Stimulated activated naive CD4-positive, alpha-beta T cell (primary cell): Measurements from ENCODE around the gene SCD.
"Not testable (repeated sequence)": the region's sequence is repeated elsewhere in the genome, so short reads cannot be mapped to it uniquely, and the experiment has no call there.

Source experiments
- DNase-seq, 6 experiments: peaks; one replicate each; lab custom pipeline; 2025; lab: John Stamatoyannopoulos, UW

SCD gene

DNA sequence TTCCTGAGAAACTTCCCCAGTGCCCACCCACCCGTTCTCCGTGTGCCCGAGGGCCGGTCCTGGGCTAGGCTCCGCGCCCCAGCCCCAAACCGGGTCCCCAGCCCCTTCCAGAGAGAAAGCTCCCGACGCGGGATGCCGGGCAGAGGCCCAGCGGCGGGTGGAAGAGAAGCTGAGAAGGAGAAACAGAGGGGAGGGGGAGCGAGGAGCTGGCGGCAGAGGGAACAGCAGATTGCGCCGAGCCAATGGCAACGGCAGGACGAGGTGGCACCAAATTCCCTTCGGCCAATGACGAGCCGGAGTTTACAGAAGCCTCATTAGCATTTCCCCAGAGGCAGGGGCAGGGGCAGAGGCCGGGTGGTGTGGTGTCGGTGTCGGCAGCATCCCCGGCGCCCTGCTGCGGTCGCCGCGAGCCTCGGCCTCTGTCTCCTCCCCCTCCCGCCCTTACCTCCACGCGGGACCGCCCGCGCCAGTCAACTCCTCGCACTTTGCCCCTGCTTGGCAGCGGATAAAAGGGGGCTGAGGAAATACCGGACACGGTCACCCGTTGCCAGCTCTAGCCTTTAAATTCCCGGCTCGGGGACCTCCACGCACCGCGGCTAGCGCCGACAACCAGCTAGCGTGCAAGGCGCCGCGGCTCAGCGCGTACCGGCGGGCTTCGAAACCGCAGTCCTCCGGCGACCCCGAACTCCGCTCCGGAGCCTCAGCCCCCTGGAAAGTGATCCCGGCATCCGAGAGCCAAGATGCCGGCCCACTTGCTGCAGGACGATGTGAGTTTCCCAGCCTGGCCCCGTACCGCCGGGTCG, at the start of gene SCD:
TSS of gene SCD (plus strand) at position 469 of the 803 bp plus-strand sequence. CDS start at position 741, 272 bp downstream.
- DNase-seq: peak; percentile 43 to 72 (median 51)

DNA sequence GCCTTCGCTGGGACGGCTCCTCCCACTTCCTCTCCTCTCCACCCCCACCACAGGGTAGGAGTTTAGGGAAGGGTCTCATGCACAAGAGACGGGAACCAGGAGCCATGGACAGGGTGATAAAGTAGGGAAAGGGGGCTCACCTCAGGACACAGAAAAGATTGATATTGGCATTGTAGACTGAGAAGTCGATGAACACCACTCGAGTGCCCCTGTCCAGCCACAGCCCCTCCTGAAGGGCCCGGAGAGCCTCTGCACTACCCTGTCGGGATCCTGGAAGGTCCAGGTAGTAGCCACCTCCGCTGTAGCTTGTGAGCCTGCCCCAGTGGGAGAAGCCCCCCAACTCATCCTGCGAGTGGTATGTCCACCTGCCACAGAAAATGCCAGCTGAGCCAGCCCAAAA, 49.8 kb upstream of the SCD start:
- no peak for DNase-seq

DNA sequence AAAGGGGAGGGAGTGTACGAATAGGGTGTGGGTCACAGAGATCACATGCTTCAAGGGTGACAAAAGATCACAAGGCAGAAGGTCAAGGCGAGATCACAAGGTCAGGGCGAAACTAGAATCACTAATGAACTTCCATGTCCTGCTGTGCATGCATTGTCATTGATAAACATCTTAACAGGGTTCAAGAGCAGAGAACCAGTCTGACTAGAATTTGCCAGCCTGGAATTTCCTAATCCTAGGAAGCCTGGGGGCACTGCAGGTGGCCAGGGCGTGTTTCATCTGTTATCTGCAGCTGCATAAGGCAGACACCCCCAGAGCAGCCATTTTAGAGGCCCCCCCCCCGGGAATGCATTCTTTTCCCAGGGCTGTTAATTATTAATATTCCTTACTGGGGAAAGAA, 45.9 kb upstream of the SCD start:
- not testable (repeated sequence) for DNase-seq

DNA sequence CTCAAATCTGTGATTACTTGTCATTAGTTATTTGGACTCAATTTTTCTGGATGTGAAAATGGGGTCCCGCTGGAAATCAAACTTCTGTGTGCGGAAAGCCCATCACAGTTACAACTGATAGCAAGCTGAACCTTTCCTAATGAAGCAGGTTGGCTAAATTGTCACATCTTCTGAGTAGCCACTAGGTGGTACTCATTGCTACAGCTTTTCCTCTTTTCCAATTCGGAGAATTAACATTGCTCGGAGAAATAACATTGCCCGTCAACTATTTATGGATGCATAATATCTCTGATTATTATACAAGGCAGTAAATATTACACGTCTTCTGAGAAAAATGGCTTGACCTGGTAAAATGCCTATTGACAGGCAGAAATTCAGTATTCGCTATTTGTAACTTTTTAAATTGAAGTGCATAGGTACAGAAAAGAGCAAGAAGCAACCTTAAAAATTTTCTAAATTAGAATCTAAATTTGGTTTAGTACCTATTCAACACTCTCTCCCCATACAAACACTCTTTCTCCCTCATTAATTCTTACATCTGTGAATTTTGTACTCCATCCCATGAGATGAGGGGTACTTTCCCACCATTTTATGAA, 43.2 kb upstream of the SCD start:
- DNase-seq: no peak

DNA sequence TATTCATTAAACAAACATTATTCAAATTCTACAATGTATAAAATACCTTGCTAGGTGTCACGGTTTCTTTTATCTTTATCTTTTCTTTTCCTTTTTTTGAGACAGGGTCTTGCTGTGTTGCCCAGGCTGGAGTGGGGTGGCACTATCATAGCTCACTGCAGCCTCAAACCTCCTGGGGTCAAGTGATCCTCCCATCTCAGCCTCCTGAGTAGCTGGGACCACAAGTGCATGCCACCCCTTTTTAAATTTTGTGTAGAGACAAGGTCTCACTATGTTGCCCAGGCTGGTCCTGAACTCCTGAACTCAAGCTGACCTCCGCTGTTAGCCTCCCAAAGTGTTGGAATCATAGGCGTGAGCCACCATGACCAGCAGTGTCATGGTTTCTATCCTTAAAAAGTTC, 42.6 kb upstream of the SCD start:
- DNase-seq: no peak

DNA sequence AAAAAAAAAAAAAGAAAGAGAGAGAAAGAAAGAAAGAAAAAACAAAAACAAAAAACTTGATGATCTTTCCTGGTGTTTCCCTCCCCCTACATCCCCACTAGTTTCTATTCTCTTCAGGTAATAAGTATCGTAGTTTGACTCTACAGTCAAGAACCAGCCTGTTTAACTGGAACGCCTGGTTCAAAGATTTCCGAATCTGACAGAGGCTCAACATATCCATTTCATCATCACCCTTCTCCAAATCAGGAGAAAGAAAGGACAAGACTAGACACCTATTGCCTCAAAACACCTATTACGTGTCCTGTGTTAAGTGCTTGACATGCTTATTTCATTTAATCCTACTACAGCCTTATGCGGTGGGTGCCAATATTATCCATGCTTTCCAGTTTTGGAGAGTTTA, 40.2 kb upstream of the SCD start:
- DNase-seq: no peak

DNA sequence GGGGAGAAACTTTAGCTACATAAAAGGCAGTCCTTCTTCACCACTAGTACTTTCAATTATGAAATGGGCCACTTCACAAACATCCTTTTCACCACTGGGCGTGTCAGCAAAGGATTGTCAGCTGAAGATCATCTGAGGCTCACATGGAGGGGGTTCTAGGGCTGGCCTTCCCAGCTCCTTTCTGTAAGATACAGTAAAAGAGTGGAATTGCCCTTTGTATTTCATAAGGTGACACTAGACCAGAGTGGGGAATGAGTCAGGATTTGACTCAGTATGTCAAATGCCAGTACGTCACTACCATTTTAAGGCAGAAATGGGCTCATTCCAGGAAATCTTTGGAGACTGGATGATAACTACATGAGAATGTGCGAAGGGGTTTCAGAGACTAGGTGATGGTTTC, 39.3 kb upstream of the SCD start:
- DNase-seq: no peak

DNA sequence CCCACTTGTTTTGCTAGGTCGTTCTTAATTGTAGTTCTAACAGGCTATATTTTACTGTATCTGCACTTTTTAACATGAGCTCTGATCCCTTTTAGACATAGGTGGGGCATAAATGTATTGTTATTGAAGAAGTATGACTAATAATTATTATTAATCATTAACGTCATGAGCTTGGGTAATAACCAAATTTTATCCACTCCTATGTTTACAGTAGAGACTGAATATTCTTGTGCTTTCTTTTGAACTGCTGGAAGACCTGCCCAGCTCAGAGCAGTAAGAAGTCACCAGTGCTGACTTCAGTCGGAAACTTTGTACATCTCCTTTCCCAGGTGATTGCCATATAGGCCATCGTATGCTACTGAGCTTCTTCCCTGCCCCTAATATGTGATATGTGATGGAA, 35.7 kb upstream of the SCD start:
- no peak for DNase-seq

DNA sequence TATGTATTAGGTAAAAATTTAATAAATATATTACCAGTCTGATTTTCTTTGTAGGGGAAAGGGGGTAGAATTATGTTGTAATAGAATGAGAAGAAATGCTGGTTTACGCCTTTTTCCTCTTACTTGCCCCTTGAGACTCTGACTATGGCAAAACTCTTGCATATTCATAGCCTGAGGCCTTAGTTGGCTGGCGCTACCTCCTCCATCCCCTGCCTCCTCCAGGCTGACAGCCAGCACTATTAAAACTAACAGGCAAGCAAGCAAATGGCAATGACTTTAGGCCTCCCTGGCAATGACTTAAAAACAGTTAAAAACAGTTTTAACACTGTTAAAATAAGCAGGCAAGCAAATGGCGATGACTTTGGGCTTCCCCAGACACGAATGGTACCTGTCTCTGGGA, 31.4 kb upstream of the SCD start:
- no peak for DNase-seq

DNA sequence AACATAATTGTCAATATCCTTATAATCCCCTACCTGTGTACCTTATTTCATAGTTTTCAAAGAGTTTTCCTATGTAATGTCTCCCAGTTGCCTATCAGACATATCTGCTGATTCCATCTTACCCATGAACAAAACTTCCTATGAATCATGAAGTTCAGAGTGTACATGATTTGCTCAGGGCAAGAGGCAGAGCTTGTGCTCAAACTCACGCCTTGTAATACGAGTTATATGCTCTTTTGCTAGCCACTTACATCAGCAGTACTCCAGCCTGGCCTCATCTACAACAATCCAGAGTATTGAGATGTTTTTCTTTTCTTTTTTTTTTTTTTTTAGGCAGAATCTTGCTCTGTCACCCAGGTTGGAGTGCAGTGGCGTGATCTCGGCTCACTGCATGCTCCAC, 28.8 kb upstream of the SCD start:
- DNase-seq: no peak

DNA sequence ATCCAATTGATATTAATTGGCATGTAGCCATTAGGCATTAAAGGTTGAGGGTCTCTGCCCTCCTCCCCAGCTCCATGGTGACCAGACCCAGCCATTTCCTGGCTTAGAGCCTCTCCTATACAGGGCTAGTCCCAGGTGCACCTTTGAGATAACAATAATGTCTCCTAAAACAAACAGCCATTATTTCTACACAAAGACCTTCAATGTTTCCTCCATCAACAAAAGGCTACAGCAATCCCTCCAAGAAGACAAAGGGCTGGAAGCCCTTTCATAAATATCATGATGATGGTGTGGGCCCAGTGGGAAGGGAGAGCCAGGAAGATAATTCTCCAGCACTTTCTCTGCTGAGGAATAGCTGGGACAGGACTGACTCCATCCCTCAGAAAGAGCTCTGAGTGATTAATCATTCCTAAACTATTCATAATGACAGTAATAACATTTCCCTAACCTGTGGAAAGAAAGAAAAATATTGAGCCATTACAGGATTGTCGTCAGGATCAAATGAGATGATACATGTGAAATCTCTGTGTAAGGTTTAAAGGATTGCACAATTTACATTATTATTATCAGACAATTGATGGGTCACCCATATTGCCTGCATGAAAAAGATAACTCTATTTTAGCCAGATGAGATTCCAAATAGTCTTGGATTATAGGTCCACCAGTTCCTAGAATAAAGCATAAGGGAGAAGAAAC, 27.2 kb upstream of the SCD start:
- DNase-seq: no peak

DNA sequence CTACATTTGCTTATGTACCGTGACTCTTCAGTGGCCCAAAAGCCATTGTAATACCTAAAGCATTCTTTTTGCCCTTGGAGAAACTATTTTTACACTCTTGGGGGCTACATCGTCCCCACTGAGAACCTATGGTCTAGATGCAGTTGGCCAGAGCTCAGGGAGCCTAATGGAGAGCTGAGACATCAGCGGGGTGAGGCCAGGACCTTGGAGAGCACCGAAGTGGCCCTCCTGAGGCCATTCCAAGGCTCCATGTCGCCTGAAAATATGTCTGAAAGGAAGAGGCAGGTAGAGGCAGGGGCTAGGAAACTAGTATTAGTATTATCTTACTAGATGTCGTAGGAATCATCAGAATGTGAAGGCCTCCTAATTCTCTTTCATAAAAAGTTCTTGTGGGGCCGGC, 21.9 kb upstream of the SCD start:
- no peak for DNase-seq

DNA sequence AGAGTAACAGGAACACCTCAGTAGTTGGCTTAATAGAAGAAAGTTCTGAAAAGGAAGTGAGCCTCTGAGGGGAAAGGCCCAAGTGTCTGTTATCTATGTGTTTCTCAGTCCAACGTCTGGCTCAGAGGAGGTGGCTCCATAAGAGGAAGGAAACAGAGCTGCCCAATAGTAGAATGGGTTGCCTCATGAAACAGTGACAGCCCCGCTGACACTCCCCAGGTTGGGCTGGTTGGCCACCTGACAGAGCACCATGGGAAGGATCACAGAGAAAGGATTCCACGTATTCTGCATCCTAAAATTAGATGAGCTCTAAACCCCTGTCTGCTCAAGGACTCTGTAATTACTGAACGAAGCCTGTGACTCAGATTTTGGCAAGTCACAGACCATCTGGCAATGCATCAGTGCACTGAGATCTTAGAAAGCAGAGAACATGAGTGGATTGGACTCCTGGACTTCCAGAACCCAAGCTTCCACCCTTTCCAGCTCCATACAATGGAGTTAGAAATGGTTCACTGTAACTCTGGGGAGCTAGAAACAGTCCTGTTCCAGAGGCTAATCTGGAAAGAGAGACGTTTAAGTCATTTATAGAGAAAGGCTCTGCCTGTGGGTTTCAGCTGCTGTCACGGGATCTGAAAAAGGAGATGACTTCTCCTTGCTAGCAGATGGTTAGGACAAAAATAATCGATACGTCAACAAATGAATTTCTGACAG, 19.9 kb upstream of the SCD start:
- no peak for DNase-seq

DNA sequence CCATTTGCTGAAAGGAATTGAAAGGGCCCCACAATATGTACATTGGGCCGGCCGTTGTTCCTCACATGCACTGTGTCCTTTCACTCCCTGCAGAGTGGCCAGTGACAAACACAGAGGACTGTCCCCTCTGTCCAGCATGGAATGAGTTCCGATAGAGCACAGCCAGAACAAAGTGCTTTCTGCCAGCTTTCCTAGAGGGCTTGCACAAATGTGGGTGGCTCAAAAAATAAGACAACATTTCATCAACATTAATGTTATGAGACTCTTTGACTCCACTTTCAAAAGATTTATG, 19.4 kb upstream of the SCD start:
- no peak for DNase-seq

DNA sequence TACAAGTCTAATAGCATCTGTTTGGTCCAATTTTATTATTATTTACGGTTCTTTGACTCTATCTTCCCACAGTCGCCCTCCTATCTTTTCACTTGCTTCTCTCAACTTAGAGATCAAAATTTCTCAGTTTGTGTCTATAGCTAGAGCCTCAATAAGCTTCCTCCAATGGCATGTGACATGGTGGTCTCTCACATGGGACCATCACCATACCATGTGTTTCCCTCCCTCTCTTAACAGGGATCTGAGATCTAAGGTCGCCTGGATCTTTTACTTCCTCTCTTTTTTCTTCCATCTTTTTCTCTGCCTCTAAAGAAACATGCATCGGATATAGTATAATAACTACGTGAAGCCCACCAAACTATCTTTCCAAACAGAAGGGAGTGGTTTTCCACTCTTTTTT, 18.8 kb upstream of the SCD start:
- no peak for DNase-seq

DNA sequence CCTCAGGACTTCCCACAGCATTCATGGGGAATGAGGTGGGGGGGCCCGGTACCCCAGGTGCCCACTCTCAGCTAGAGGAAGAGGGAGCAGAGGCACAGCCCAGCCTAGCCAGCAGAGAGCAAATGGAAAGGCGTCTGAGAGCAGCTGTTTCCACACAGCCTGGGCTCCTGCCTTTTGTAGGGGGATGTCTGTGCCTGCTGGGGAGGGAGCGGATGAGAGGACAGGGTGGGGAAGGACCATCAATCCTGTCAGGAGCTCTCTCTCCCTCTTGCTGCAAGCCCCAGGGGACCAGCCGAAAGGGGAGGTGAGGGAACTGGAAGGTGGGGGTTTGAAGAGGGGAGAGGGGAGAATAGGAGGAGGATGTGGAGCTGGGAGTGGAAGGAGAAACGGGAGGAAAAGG, 17.0 kb upstream of the SCD start, which contains the start of gene PKD2L1:
TSS of gene PKD2L1 (minus strand) at position 150 of the 400 bp plus-strand sequence. CDS start at position 25, 125 bp downstream.
- no peak for DNase-seq

DNA sequence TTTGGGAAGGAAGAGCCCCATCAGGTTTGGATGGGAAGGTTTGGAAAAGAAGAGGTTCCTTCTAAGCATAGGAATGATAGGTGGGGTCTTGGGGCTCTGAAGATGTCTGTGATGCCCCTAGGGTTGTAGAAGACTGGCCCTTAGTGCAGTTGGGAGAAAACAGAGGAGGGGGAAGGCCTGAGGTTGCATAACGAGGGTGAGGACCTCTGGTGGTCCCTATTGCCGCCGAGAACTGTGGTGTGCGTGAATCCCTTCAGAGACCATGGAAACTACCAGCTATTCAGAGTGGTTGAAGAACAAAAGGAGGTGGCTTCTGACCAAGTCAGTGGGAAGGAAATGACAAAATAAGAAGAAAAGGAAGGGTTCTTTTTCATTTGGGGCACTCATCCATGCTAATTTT, 13.9 kb upstream of the SCD start:
- no peak for DNase-seq

DNA sequence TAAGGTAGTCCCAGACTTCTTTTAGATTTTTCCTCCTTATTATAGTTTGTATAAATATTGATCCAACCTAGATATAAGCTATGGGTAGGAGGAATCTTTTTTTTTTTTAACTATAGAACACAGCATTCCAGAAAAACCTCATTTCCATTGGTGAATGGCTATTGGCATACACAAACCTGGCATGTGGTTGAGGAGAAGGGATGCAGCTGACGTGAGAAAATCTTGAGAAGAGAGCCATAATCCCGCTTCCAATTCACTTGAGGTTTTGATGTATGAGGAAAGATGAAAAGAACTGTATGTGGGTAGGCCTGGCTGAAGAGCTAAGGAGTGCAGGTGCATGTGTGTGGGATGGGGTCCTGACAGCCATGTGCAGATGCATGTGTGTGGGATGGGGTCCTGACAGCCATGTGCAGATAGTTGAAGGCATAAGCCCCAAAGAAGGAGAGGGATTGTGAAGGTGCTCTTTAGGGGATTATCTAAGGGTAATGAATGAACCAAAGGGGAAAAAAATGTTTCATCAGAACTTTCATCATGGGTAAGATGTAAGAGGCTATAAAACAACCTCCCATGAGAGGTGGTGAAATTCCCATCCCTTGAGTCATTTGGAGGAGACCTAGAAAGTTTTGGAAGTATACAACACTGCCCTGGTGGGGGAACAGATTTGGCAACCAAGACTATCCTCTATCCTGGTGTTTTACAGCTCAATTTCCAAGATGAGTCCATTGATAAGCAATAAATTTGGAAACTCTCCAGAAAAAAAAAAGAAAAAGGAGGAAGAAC, 13.2 kb upstream of the SCD start:
- DNase-seq: no peak

DNA sequence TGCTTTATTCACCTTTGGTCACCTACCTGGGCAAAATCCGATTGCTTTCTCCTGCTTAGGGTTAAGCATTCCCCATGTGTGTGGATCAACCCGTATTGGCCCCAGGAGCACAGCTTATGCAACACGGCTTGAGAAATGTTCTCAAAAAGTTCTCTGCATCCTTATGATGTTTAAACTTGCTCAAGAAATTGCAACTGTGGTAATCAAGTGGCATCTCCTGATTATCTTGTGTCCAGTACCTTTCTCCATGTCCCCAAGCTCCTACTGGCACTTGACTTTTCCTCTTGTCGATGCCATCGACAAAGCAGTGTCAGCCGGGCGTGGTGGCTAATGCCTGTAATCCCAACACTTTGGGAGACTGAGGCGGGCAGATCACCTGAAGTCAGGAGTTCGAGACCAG, 12.3 kb upstream of the SCD start:
- DNase-seq: no peak

DNA sequence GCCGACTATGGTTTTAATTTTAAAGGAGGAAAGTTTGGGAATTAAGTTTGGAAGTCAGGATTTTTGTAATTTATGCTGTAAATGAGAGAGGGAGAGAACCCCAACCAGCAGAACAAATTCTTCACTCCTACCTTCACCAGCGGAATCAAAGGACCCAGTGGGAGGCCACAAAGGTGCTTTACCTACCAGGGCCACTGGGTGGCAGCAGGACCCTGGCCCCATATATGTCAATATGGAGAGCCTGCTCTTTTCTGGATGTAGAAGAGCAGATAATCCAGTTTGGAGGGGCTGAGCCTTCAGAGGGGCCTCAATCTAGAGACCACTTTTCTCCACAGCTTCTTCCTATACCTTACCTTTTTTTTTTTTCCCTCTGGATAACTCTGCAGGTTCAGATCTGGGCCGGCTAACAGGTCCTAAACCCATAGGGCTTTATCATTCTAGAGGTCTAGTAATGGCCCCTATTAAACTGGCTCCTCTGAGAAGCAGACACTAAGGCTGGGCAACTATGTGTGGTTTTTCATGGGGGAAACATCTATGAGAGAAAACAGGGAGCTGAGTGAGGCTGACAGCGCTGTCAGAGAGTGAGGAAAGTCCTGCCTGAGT, 8.5 kb upstream of the SCD start:
- peak; percentile 41 to 84 (median 66) for DNase-seq

DNA sequence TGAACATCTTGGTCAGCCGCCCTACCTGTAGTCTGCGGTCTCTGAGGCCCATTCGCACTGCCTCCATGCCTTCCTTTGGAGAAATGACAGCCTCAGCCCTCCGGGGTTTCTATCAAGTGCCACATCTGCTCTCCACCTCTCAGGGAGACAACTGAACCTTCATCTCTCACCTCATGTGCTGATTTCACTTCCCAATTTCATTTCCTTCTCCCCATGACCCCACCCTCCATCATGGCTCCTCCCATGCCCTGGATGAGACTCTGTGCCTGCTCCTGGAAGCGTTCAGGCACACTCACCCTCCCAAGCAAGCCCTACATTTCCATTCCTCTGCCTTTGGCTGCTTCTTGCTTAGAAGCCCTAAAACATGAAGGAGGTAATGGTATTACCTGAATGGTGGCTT, 7.8 kb upstream of the SCD start:
- DNase-seq: no peak
